Kasumi-1 (cell line): Measurements from ENCODE around the gene DRC7.
A peak's percentile ranks its signal among the peaks of the same experiment; 100 is the strongest.
"Not testable (repeated sequence)": the region's sequence is repeated elsewhere in the genome, so short reads cannot be mapped to it uniquely, and the experiment has no call there.

Experiments
- DNase-seq, 2 experiments: peaks; one replicate each; lab custom pipeline; 2025; lab: John Stamatoyannopoulos, UW

DRC7 gene

GRCh38 chr16:57660715-57661463 lies 33.7 kb upstream of the DRC7 start:
- DNase-seq: no peak

- no peak for DNase-seq
Observed at GRCh38 chr16:57661510-57661909, 33.1 kb upstream of the DRC7 start.

- DNase-seq: no peak
Observed at GRCh38 chr16:57661936-57662906, 32.4 kb upstream of the DRC7 start.

GRCh38 chr16:57663436-57663835 lies 31.2 kb upstream of the DRC7 start:
- no peak for DNase-seq

- DNase-seq: no peak
Observed at GRCh38 chr16:57663917-57664661, 30.5 kb upstream of the DRC7 start.

GRCh38 chr16:57664662-57665025 lies 30.0 kb upstream of the DRC7 start:
- DNase-seq: no peak

GRCh38 chr16:57665541-57665940 lies 29.1 kb upstream of the DRC7 start:
- no peak for DNase-seq

- no peak for DNase-seq
Observed at GRCh38 chr16:57666353-57667047, 28.1 kb upstream of the DRC7 start.

- no peak for DNase-seq
Observed at GRCh38 chr16:57667048-57667525, 27.5 kb upstream of the DRC7 start.

- DNase-seq: no peak
Observed at GRCh38 chr16:57667526-57668262, 26.9 kb upstream of the DRC7 start.

GRCh38 chr16:57668263-57668571 lies 26.4 kb upstream of the DRC7 start, which contains the start of gene ADGRG3:
Gene ADGRG3, plus strand, starts transcription at chr16:57668306. Its CDS starts 42 bp downstream, at chr16:57668348.
- no peak for DNase-seq

GRCh38 chr16:57668630-57669475 lies 25.8 kb upstream of the DRC7 start:
- no peak for DNase-seq

- no peak for DNase-seq
Observed at GRCh38 chr16:57669476-57670162, 25.0 kb upstream of the DRC7 start.

GRCh38 chr16:57670196-57670595 lies 24.4 kb upstream of the DRC7 start:
- DNase-seq: no peak

- DNase-seq: not testable (repeated sequence)
Observed at GRCh38 chr16:57671451-57671850, 23.2 kb upstream of the DRC7 start.

- DNase-seq: no peak
Observed at GRCh38 chr16:57672416-57672815, 22.2 kb upstream of the DRC7 start.

GRCh38 chr16:57672824-57673223 lies 21.8 kb upstream of the DRC7 start:
- no peak for DNase-seq

GRCh38 chr16:57675741-57676551 lies 18.7 kb upstream of the DRC7 start:
- peak; percentile 27 to 28 for DNase-seq
